HepG2 (cell line): ENCODE data around the gene MIB2. TPM values are rescaled to one million over a fixed set of nuclear protein-coding genes. Genes with fewer than 3 reads are reported as not detected.

Experiments used
- HCFC1 ChIP-seq: fragments of 150-350 bp; IDR thresholded peaks from 2 replicates; pipeline ENCODE4 v1.6.1; 2014; ENCODE audit warnings: low read depth, low read length
- HDAC1 ChIP-seq: sonication (generic); formaldehyde crosslinking; IDR thresholded peaks from 2 replicates; pipeline ENCODE4 v1.5.1; 2020; ENCODE audit warnings: mild to moderate bottlenecking, missing genetic modification reagents
- HMGXB4 ChIP-seq, 2 experiments: sonication (generic) in 1 of 2; formaldehyde crosslinking in 1 of 2; IDR thresholded peaks; 2 replicates each; pipeline versions ENCODE4 v1.4.0 to v1.6.1; 2018 to 2020; ENCODE audit warnings: missing genetic modification reagents in 2 of 2, borderline replicate concordance in 1 of 2, low read depth in 1 of 2, mild to moderate bottlenecking in 1 of 2, missing biosample characterization in 1 of 2
- HNF1B ChIP-seq: sonication (generic); formaldehyde crosslinking; IDR thresholded peaks from 2 replicates; pipeline ENCODE4 v1.5.1; 2020; ENCODE audit warnings: mild to moderate bottlenecking, moderate library complexity, missing genetic modification reagents
- KLF11 ChIP-seq: IDR thresholded peaks from 2 replicates; pipeline ENCODE4 v1.6.1; 2016; ENCODE audit warnings: missing compliant biosample characterization
- MNT ChIP-seq: fragments of 450-650 bp; IDR thresholded peaks from 2 replicates; pipeline ENCODE4 v1.6.1; 2016
- NFYC ChIP-seq: IDR thresholded peaks from 2 replicates; pipeline ENCODE4 v1.6.1; 2016; ENCODE audit warnings: missing genetic modification reagents, missing compliant biosample characterization
- NR2C2 ChIP-seq: sonication (generic); formaldehyde crosslinking; IDR thresholded peaks from 2 replicates; pipeline ENCODE4 v1.4.0; 2020; ENCODE audit warnings: missing genetic modification reagents, mild to moderate bottlenecking, moderate library complexity, borderline replicate concordance
- PATZ1 ChIP-seq: sonication (generic); formaldehyde crosslinking; IDR thresholded peaks from 2 replicates; pipeline ENCODE4 v1.4.0; 2020; ENCODE audit warnings: missing genetic modification reagents
- POLR2A ChIP-seq, 2 experiments: IDR thresholded peaks; 2 replicates each; pipeline ENCODE4 v1.6.1; 2011; ENCODE audit warnings: low read depth in 2 of 2, low read length in 2 of 2, mild to moderate bottlenecking in 1 of 2, moderate library complexity in 1 of 2; ENCODE audit not compliant: insufficient read depth in 1 of 2
- SIN3A ChIP-seq: IDR thresholded peaks from 2 replicates; pipeline ENCODE4 v1.6.1; 2011; ENCODE audit warnings: low read depth, mild to moderate bottlenecking, control low read depth, low read length, borderline replicate concordance
- ZHX1 ChIP-seq: sonication (generic); formaldehyde crosslinking; IDR thresholded peaks from 2 replicates; pipeline ENCODE4 v1.8.1; 2022; ENCODE audit warnings: low read depth, mild to moderate bottlenecking, missing genetic modification reagents
- ZNF574 ChIP-seq: sonication (generic); formaldehyde crosslinking; IDR thresholded peaks from 2 replicates; pipeline ENCODE4 v1.4.0; 2020; ENCODE audit warnings: missing genetic modification reagents
- polyA plus RNA-seq, 8 experiments: library from polyadenylated mRNA; depleted of rRNA in 3 of 8; stranded (reverse) in 7 of 8; unstranded in 1 of 8; fragments of >200 nt; fragmentation: Illumina TruSeq in 4 of 8; extraction: Trizol in 4 of 8; gene quantifications; 2 replicates each; pipeline versions ENCODE4 v1.2.1 to v1.2.3, GENCODE V29; 2011 to 2016; ENCODE audit warnings: low read depth in 4 of 8, missing spikeins in 1 of 8, mixed read lengths in 1 of 8; ENCODE audit not compliant: insufficient read depth in 1 of 8
- total RNA-seq, 5 experiments: library from RNA; depleted of rRNA; stranded (reverse); fragments of >200 nt; fragmentation: Illumina TruSeq; extraction: Trizol; gene quantifications; 2 replicates each; pipeline ENCODE4 v1.2.3, GENCODE V29; 2016; ENCODE audit warnings: low read depth in 1 of 5

Gene MIB2
- total and polyA plus RNA-seq, 2 of the 13 experiments (the other 11 are each of a cell fraction or from before 2014, with no cell fraction given): 19.9 to 30.4 TPM

GRCh38 chr1:1658583-1659549, 43.6 kb downstream of the MIB2 start, which contains the start of gene CDK11B (continued):
- TF ChIP-seq ZHX1 (peak; percentile 98), MNT (peak; percentile 39; the same call in 1 of the 2 replicates), SIN3A (peak; percentile 33; the same call in 1 of the 2 replicates), KLF11 (CRISPR knock-in tag) (0 out of 2 replicates have a peak, but pooled peaks have one; percentile 52), HMGXB4 (CRISPR knock-in tag; IDR thresholded peaks at IDR 0.05; ENCODE audit: borderline replicate concordance in 1 of 2, low read depth in 1 of 2) (peak in 1 of 2 experiments; percentile 69; a peak in 2 of 4 replicates), HCFC1 (peak; percentile 68), PATZ1 (CRISPR knock-in tag) (0 out of 2 replicates have a peak, but pooled peaks have one; percentile 10), ZNF574 (CRISPR knock-in tag) (peak; percentile 77), HDAC1 (peak; percentile 80), NR2C2 (CRISPR knock-in tag) (peak; percentile 88), NFYC (0 out of 2 replicates have a peak, but pooled peaks have one; percentile 23), POLR2A (IDR thresholded peaks at IDR 0.05; ENCODE audit: insufficient read depth in 1 of 2, low read depth in 2 of 2, low read length in 2 of 2) (peak; percentile 23 to 41; a peak in 3 of 4 replicates), HNF1B (CRISPR knock-in tag) (peak; percentile 48; the same call in 1 of the 2 replicates)
